ENCODE results near the gene SLC12A5.
"Not testable (repeated sequence)": the region's sequence is repeated elsewhere in the genome, so short reads cannot be mapped to it uniquely, and the experiment has no call there.

Gene SLC12A5

GRCh38 chr20:46028772-46029371, at the start of gene SLC12A5:
Gene SLC12A5 (plus strand): TSS chr20:46029215. CDS start chr20:46029345, 130 bp downstream.
- DNase-seq (ENCODE audit: low read depth) = no peak

- DNase-seq (ENCODE audit: low read depth) = no peak
Measured at GRCh38 chr20:45981261-45981660, 47.8 kb upstream of the SLC12A5 start.

- DNase-seq (ENCODE audit: low read depth) = no peak
Measured at GRCh38 chr20:45983279-45983743, 45.7 kb upstream of the SLC12A5 start.

- DNase-seq (ENCODE audit: low read depth) = no peak
Measured at GRCh38 chr20:45985573-45985972, 43.4 kb upstream of the SLC12A5 start.

GRCh38 chr20:45987108-45987780, 41.8 kb upstream of the SLC12A5 start:
- no peak for DNase-seq (ENCODE audit: low read depth)

GRCh38 chr20:45988830-45989229, 40.2 kb upstream of the SLC12A5 start:
- DNase-seq (ENCODE audit: low read depth) = not testable (repeated sequence)

GRCh38 chr20:45991616-45992015, 37.4 kb upstream of the SLC12A5 start:
- no peak for DNase-seq (ENCODE audit: low read depth)

- no peak for DNase-seq (ENCODE audit: low read depth)
Measured at GRCh38 chr20:45993197-45993951, 35.6 kb upstream of the SLC12A5 start.

- DNase-seq (ENCODE audit: low read depth) = no peak
Measured at GRCh38 chr20:45994761-45995493, 34.1 kb upstream of the SLC12A5 start.

GRCh38 chr20:45995495-45996097, 33.4 kb upstream of the SLC12A5 start:
- not testable (repeated sequence) for DNase-seq (ENCODE audit: low read depth)

GRCh38 chr20:45997187-45997586, 31.8 kb upstream of the SLC12A5 start:
- DNase-seq (ENCODE audit: low read depth) = no peak

- no peak for DNase-seq (ENCODE audit: low read depth)
Measured at GRCh38 chr20:45998337-45998736, 30.7 kb upstream of the SLC12A5 start.

GRCh38 chr20:45998761-45999160, 30.3 kb upstream of the SLC12A5 start:
- no peak for DNase-seq (ENCODE audit: low read depth)

GRCh38 chr20:45999557-46000261, 29.3 kb upstream of the SLC12A5 start:
- DNase-seq (ENCODE audit: low read depth) = no peak

GRCh38 chr20:46000262-46000996, 28.6 kb upstream of the SLC12A5 start:
- no peak for DNase-seq (ENCODE audit: low read depth)

GRCh38 chr20:46001498-46001897, 27.5 kb upstream of the SLC12A5 start:
- DNase-seq (ENCODE audit: low read depth) = no peak

- no peak for DNase-seq (ENCODE audit: low read depth)
Measured at GRCh38 chr20:46002008-46002407, 27.0 kb upstream of the SLC12A5 start.

- no peak for DNase-seq (ENCODE audit: low read depth)
Measured at GRCh38 chr20:46004187-46004586, 24.8 kb upstream of the SLC12A5 start.

GRCh38 chr20:46004889-46005473, 24.0 kb upstream of the SLC12A5 start:
- DNase-seq (ENCODE audit: low read depth) = no peak
